HG03558 (cell line): Measurements from ENCODE around the gene ADI1.
"Not testable (repeated sequence)": the region's sequence is repeated elsewhere in the genome, so short reads cannot be mapped to it uniquely, and the experiment has no call there.

Experiments used
- ATAC-seq: cut with Tn5 transposase; IDR thresholded peaks from one replicate; pipeline ENCODE4 v1.9.1; 2021; ENCODE audit warnings: moderate number of reproducible peaks; ENCODE audit not compliant: unreplicated experiment; ENCODE audit errors: extremely low read depth

ADI1 gene

GRCh38 chr2:3496708-3497080 lies 22.6 kb downstream of the ADI1 start:
- ATAC-seq = not testable (repeated sequence)

DNA sequence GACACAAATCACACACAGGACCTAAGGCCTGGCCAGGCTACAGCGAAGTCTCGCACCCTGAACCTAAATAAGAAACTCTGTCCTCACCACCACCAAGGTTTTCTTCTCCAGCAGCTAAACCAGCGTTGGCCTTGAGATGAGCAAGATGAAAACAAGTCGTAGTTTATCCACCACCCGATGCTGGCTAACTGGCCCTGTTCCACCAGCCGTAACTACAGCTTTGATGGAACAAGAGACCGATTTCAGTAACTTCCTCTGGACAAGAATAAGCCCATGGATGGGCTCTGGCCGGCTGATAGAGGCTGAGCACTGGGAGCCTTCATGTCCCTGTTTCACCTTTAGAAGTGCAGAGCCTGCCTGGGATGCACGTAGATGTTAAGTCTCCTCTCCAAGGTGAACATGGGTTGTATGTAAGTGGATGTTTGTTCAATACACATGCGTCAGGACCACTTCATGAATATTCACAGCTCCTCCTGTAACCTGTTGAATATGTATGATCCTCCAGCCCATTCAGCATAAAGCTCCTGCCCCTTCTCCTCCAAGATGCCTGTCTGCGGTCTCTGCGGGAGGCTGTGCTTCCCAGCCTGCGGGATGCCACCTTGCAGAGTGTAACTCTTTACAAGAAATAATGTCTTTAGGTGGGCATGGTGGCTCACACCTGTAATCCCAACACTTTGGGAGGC lies 24.2 kb downstream of the ADI1 start:
- no peak for ATAC-seq

DNA sequence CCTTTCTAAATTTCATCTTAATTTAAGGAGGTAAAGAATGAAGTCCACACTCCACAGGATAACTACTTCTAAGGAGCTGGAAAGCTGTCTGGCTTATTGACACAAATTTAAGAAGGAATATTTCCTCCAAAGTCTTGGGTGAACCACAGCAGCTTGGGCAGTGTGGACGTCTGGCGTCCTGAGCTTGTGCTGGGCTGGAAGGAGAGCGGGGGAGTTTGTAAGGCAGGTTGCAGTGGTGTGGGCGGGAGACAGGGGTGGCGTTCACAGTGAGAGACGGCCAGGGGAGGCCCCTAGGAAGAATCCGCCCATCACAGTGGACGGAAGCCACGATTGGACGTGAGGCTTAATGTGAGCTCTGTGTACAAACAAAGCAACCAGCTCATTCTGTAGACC lies 25.7 kb downstream of the ADI1 start:
- ATAC-seq = no peak

- ATAC-seq = no peak
These were observed 26.2 kb downstream of the ADI1 start for GRCh38 chr2:3492951-3493614.

DNA sequence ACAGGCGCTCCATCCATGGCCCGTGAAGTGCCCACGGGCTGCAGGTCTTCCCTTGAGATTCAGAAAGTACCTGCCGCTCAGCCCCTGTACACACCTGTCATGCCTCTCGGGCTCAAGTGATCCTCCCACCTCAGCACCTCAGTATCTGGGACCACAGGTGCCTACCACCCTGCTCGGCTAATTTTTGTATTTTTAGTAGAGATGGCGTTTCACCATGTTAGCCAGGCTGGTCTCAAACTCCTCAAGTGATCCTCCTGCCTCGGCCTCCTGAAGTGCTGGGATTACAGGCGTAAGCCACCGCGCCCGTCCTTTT lies 26.9 kb downstream of the ADI1 start:
- not testable (repeated sequence) for ATAC-seq

GRCh38 chr2:3491716-3492474 lies 27.4 kb downstream of the ADI1 start:
- ATAC-seq = no peak

GRCh38 chr2:3491306-3491705 lies 28.0 kb downstream of the ADI1 start:
- no peak for ATAC-seq

DNA sequence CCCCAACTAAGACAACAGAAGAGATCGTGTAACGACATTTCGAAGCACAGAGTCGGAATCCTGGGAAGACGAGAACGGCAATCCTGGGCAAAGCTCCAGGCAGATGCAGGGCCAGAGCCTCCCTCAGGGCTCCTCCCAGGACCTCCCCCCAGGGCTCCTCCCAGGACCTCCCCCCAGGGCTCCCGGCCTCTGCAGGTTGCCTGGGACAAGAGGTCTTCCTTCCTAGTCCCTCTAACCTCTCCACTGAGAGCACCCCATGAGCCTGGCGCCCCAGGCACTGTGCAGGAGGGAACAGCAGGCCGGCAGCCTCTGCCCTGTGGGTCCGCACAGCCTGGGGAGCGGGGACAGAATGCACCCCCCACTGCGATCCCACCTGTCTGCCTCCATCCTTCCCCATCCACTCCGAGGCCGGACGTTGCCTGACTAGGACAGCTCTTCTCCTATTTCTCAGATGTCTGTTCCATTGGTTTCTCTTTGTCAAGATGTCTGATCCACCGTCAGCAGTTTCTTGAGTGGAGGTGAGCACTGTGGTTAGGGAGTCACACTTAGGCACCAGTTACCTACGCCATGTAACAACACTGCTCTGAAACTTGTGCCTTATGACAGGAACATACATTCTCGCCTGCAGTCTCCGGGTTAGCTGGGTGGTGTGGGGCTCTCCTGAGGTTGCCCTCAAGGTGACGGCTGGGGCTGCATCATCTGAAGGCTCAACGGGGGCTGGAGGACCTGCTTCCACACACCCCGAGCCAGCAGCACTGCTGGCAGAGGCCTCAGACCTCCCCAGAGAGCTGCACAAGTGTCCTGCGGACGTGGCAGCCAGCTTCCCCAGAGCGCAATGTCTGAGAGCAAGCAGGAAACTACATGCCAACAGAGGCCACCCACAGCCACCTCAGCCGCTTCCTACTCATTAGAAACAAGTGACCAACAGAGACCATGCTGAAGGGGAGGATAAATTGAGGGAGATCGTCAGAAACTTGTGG lies 28.9 kb downstream of the ADI1 start:
- ATAC-seq = no peak

- no peak for ATAC-seq
These were observed 29.6 kb downstream of the ADI1 start for GRCh38 chr2:3489764-3490115.

- ATAC-seq = no peak
These were observed 30.2 kb downstream of the ADI1 start for GRCh38 chr2:3488855-3489763.

GRCh38 chr2:3488061-3488531 lies 31.2 kb downstream of the ADI1 start:
- ATAC-seq = no peak

DNA sequence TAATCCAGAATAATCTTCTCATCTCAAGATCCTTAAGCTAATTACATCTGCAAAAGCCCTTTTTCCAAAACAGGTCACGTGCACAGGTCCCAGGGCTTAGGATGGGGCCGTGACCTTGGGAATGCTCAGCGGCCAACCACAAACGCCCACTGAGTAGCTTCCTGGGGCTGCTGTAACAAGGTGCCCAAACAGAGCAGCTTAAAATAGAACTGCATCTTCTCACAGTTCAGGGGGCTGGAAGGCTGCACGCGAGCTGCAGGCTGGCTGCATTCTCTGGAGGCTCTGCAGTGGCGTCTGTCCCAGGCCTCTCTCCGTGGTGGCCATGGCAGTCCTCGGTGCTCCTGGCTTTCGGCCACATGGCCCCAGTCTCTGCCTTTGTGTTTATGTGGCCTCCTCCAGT lies 31.9 kb downstream of the ADI1 start:
- no peak for ATAC-seq

- ATAC-seq = no peak
These were observed 32.3 kb downstream of the ADI1 start for GRCh38 chr2:3487028-3487425.

GRCh38 chr2:3486047-3487027 lies 33.0 kb downstream of the ADI1 start:
- no peak for ATAC-seq

- no peak for ATAC-seq
These were observed 34.2 kb downstream of the ADI1 start for GRCh38 chr2:3485166-3485565.

DNA sequence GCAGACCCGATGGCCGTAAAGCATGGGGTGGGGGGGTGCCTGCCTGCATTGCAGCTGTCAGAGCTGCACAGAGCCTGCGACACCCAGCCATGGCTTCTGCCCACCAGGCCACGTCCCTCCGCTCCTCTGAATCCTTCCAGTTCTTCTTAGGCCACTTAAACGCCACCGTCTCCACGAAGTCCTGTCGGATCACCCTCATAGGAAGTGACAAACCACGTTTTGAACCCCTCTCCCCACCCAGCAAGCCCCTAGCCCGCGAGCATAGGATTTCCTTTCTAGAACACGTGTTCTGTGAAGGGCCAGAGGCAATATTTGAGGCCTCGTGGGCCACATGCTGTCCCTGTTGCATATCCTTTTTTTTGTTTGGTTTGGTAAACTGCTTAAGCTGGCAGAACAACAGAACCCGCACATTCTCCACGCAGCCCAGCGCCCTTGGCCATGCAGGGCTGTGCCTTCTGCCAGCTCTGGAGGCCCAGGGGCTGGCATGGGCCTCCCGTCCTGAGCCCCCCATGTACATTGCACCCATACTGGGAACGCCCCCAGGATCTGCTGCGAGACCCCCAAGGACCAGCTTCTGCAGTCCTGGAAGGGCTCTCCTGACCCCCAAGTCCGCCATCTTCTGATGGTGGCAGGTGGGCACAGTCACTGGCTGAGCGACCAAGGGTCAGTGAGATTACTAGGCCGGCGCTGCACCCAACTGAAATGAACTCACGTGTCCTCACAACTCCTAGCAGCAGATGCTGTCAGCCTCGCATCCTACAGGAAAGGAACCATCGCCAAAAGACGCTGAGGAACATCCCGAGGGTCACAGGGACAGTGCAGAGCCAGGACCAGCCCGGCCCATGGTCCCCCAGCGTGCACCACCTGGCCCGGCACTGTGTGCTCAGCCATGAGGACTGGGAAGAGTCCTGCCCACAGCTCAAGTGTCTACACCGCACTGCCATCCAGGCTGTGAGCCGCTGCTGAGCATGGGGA lies 35.1 kb downstream of the ADI1 start:
- no peak for ATAC-seq
